Occipital lobe (tissue), 2 donors: ENCODE measurements around the gene EXTL1. TPM values are rescaled to one million over a fixed set of nuclear protein-coding genes. Genes with fewer than 3 reads are reported as not detected.

Experiments
- DNase-seq: peaks from one replicate; lab custom pipeline; 2025; lab: John Stamatoyannopoulos, UW
- total RNA-seq: library from RNA; depleted of rRNA; stranded (reverse); fragments of >200 nt; gene quantifications from one replicate; pipeline ENCODE4 v1.2.3, GENCODE V29; 2014

Gene EXTL1
- total RNA-seq, 1 donor from 2014 or later: 2.3 TPM

- no peak for DNase-seq
These were observed 817 bp downstream of the EXTL1 start for GRCh38 chr1:26022404-26022779.

GRCh38 chr1:26023009-26023408 lies 1.4 kb downstream of the EXTL1 start:
- no peak for DNase-seq

- DNase-seq: no peak
These were observed 2.3 kb downstream of the EXTL1 start for GRCh38 chr1:26023826-26024225.

GRCh38 chr1:26025060-26025459 lies 3.5 kb downstream of the EXTL1 start:
- DNase-seq: no peak

GRCh38 chr1:26025517-26025916 lies 3.9 kb downstream of the EXTL1 start:
- DNase-seq: no peak

GRCh38 chr1:26027716-26028489 lies 6.3 kb downstream of the EXTL1 start:
- no peak for DNase-seq

- DNase-seq: no peak
These were observed 7.0 kb downstream of the EXTL1 start for GRCh38 chr1:26028490-26028980.

- no peak for DNase-seq
These were observed 7.7 kb downstream of the EXTL1 start for GRCh38 chr1:26029054-26029863.

- no peak for DNase-seq
These were observed 8.4 kb downstream of the EXTL1 start for GRCh38 chr1:26029864-26030481.

- DNase-seq: no peak
These were observed 9.6 kb downstream of the EXTL1 start for GRCh38 chr1:26031196-26031595.

GRCh38 chr1:26031611-26032220 lies 10.1 kb downstream of the EXTL1 start:
- no peak for DNase-seq

GRCh38 chr1:26032656-26033357 lies 11.2 kb downstream of the EXTL1 start:
- no peak for DNase-seq

- DNase-seq: no peak
These were observed 13.1 kb downstream of the EXTL1 start for GRCh38 chr1:26034504-26035202.

- peak; percentile 92 for DNase-seq
These were observed 13.8 kb downstream of the EXTL1 start for GRCh38 chr1:26035203-26035958.

GRCh38 chr1:26035959-26036755 lies 14.6 kb downstream of the EXTL1 start:
- peak; percentile 74 for DNase-seq

GRCh38 chr1:26036756-26037281 lies 15.2 kb downstream of the EXTL1 start:
- DNase-seq: no peak

- no peak for DNase-seq
These were observed 16.3 kb downstream of the EXTL1 start for GRCh38 chr1:26037904-26038303.

GRCh38 chr1:26038477-26038876 lies 16.9 kb downstream of the EXTL1 start:
- DNase-seq: no peak

- no peak for DNase-seq
These were observed 17.3 kb downstream of the EXTL1 start for GRCh38 chr1:26038904-26039303.
